Colon (tissue), 2 donors: Measurements from ENCODE around the gene TNN.
"Not testable (repeated sequence)": the region's sequence is repeated elsewhere in the genome, so short reads cannot be mapped to it uniquely, and the experiment has no call there.

Experiments used
- FAIRE-seq: peaks from 2 replicates; lab custom pipeline; 2012; peaks lifted over from hg19 to GRCh38; lab: Jason Lieb, UNC
- donor health status: control.
- donor health status: control.

The TNN gene, protein sequence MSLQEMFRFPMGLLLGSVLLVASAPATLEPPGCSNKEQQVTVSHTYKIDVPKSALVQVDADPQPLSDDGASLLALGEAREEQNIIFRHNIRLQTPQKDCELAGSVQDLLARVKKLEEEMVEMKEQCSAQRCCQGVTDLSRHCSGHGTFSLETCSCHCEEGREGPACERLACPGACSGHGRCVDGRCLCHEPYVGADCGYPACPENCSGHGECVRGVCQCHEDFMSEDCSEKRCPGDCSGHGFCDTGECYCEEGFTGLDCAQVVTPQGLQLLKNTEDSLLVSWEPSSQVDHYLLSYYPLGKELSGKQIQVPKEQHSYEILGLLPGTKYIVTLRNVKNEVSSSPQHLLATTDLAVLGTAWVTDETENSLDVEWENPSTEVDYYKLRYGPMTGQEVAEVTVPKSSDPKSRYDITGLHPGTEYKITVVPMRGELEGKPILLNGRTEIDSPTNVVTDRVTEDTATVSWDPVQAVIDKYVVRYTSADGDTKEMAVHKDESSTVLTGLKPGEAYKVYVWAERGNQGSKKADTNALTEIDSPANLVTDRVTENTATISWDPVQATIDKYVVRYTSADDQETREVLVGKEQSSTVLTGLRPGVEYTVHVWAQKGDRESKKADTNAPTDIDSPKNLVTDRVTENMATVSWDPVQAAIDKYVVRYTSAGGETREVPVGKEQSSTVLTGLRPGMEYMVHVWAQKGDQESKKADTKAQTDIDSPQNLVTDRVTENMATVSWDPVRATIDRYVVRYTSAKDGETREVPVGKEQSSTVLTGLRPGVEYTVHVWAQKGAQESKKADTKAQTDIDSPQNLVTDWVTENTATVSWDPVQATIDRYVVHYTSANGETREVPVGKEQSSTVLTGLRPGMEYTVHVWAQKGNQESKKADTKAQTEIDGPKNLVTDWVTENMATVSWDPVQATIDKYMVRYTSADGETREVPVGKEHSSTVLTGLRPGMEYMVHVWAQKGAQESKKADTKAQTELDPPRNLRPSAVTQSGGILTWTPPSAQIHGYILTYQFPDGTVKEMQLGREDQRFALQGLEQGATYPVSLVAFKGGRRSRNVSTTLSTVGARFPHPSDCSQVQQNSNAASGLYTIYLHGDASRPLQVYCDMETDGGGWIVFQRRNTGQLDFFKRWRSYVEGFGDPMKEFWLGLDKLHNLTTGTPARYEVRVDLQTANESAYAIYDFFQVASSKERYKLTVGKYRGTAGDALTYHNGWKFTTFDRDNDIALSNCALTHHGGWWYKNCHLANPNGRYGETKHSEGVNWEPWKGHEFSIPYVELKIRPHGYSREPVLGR (N-terminal part only)

DNA sequence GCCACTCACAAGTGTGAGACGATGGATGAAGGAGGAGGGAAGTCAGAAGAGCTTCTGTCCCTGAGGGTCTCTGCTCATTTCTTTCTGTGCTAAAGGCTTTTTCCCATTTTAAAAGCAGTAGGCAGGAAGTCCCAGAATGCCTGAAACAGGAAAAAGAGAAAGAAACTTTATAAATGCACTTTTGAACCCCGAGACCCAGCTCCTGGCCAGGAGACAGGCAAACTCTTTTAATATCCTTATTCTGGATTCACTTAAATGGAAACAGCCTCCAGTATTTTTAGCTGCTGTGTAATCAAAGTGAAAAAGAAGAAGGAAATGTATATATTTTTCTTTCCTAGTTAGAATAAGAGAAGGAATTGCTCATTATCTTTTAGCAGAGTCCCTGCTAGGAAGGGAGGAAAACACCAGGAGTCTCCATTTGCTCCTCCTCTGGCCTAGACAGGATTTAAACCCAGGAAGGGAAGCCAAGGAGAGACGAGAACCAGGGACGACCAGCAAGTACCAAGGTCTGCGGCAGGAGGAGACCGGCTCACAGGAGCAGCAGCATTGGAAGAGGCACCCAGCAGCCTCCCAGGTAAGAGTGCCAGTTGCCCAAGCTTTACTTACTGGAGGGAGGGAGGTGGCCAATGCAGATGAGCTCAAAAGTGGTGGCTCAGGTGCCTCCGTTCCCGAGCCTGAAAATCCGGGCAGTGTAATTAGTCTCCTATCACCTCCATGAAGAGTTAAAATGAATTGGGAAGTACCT lies at the start of gene TNN:
TSS of gene TNN (plus strand) at position 472 of the 745 bp plus-strand sequence. CDS start 9,586 bp downstream, outside the sequence.
- no peak for FAIRE-seq

DNA sequence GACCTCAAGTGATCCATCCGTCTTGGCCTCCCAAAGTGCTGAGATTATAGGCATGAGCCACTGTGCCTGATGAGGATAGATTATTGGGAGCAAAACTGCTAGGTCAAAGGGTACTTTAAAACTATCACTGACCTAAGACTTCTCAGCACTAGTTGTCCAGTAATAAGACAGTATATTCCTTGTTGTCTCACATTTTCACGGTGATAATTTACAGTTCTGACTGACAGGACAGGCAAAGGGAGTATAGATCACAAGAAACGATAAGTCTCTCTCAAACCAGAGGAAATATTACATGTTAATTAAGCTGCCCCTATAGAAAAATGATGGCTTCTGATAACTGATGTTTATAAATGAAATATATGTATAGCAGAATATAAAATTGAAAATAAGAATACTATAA lies 48.1 kb upstream of the TNN start:
- FAIRE-seq: no peak

DNA sequence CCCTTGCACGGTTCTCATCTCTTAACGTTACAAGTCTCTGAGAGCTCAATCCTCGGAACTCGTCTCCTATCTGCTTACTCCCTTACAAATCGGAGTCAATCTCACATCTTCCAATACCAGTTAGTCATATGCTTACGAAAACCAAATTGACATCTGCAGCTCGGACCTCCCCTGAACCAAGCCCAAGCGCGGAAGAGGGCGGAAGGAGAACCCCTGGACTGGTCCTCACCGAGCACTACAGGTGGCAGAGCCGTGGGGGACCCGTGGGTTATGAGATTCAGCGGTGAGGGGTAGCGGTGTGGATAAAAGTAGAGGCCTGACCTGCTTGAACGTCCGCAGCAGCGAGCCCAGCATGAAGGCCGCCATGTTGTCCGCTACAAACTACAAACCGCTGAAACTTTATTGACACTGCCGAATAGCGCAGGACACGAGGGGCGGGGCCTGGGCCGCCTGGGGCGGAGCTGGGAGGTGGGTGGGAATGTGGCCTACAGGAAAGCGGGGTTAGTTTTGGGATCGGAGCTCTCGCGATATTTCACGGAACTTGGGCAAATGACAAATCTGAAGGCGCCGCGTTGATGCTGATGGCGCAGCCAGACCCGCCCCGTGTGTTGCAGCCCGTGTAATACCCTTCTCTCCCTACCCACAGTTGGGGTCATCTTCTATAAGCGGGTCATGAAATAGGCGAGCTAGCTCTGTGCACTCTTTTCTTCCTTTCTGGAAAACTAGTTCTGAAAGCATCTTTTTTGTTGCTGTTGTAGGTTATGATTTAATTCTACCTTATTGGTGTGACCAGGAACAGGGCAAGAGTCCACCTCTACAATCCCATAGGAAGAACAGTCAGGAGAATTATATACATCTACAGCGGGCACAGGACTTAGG lies 44.4 kb upstream of the TNN start, which contains the start of gene MRPS14:
TSS of gene MRPS14 (minus strand) at position 383 of the 879 bp plus-strand sequence. CDS start at position 366, 17 bp downstream.
- FAIRE-seq: peak; percentile 36

DNA sequence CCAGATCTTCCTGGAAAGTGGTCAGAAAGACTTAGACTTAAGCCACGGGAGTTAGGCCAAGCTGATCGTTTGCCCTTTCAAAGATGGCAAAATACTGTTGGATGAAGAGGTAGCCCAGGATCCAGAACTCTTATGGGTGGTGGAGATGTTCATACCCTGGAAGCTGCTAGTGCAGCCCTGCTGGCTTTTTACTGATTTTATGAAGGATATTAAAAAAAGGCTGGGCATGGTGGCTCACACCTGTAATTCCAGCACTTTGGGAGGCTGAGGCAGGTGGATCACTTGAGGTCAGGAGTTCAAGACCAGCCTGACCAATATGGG lies 43.8 kb upstream of the TNN start:
- not testable (repeated sequence) for FAIRE-seq

DNA sequence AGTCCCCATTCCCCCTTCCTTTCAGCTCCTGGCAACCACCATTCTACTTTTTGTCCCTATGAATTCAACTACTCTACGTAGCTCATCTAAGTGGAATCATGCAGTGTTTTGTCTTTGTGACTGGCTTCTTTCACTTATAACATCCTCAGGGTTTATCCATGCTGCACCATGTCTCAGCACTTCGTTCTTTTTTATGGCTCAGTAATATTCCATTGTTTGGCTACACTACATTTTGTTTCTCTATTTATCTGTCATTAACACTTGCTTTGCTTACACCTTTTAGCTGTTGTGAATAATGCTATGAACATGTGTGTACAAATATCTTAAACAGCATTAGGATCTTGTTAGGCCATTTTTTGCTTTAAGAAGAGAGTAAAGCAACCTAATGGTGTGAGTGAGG lies 42.9 kb upstream of the TNN start:
- FAIRE-seq: no peak

DNA sequence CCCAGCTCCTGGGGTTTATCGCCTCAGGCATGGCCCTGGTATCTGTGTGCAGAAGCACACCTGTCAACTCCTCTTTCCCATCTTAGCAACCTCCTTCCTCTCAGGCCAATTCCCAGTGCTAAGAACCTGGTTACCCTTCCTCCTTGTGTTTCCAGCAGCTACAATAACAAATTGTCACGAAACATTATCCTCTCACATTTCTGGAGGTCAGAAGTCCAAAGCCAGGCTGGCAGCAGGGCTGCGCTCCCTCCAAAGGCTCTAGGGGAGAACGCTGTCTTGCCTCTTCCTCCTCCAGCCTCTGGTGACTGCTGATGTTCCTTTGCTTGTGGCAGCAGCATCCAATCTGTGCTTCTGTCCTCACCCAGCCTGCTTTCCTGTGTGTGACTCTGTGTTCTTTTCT lies 33.7 kb upstream of the TNN start:
- FAIRE-seq: no peak

DNA sequence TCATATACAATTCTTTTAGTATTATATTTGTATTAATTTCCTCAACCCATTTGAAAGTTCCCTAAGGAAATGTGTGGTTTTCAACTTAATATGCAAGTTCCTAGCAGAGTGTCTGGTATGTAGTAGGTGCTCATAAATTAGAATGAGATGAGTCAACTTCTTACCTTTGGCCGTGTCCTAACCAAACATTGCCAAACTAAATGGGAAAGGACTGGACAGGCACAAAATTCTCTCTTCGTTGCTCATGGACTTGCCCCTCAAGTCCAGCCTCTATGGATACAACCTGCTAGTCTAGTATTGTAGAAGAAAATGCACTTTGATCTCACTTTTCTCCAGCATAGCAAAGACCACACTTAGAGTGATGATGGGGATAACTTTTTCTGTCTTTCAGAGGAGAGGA lies 32.9 kb upstream of the TNN start:
- FAIRE-seq: no peak

DNA sequence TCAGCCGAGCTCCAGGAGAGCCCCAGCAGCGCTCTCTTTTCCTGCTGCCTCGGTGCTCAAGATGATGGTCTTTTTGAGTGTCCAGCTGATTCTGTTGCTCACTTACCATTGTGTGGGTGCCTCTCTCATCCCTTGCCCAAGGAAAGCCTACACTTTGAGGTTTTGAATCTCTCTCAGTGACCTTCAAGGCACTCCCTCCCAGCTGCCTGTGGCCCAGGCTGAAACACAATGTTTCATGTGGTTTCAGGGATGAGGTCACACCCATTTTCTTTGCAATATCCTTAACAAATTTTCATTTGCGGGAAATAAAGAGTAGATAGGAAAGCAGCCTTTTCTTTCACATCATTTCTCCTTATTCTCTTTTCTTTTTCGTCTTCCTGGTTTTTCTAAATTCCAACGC lies 31.8 kb upstream of the TNN start:
- FAIRE-seq: no peak

DNA sequence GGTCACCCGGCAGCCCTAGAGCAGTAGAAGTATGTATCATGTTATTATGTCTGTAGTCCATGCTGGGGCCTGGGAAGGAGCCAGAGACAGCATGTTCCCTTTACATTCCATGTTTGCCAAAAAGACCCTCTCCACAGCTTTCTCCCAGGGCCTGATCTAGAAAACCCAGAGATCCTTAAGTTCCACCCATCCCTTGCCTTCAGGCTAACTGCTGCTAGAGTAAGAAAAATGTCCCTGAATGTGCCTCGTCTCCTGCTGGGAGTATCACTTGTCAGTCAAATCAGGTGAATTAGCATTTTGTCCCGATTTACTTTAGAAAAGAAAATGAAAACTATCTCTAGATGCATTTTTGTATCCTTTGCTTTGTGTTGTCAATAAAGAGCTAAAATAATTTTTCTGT lies 31.2 kb upstream of the TNN start:
- no peak for FAIRE-seq

DNA sequence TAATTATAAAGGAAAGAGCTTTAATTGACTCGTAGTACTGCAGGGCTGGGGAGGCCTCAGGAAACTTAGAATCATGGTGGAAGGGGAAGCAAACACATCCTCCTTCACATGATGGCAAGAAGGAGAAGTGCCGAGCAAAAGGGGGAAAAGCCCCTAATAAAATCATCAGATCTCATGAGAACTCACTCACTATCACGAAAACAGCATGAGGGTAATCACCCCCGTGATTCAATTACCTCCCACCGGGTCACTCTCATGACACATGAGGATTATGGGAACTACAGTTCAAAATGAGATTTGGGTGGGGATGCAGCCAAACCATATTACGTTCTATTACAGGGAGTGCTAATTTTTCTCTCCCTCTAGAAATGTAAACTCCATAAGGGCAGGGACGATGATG lies 30.2 kb upstream of the TNN start:
- FAIRE-seq: no peak

DNA sequence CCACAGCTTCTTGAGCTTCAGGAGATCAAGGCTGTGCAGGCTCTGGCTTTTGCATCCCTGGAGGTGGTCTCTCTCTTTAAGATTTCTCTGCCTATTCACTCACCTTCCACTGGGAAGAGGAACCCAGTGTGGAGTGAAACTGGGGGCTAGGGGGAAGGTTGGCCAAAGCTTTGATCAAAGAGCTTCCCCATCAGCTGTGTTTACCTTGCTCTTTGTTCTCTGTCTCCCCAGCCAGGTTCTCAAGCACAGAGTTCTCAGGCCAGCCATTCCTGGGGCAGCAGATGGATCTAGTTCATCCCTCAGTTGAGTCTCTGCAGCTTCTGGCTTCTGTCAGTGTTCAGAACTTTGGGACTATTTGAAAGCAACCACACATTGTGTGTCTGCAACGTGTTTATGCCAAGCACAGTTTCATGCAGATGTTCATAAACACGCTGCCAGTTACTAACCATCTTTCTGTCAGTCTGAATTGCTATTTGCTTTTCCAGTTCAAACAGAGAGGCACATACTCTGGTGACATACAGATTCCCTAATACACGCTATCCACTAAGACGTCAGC lies 27.2 kb upstream of the TNN start:
- no peak for FAIRE-seq

DNA sequence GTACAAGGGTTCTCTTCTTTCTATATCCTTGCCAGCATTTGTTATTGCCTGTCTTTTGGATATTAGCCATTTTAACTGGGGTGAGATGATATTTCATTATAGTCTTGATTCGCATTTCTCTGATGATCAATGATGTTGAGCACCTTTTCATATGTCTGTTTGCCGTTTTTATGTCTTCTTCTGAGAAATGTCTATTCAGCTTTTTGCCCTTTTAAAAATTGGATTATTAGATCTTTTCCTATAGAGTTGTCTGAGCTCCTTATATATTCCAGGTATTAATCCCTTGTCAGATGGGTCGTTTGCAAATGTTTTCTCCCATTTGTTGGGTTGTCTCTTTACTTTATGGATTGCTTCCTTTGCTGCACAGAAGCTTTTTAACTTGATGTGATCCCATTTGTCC lies 25.0 kb upstream of the TNN start:
- no peak for FAIRE-seq

DNA sequence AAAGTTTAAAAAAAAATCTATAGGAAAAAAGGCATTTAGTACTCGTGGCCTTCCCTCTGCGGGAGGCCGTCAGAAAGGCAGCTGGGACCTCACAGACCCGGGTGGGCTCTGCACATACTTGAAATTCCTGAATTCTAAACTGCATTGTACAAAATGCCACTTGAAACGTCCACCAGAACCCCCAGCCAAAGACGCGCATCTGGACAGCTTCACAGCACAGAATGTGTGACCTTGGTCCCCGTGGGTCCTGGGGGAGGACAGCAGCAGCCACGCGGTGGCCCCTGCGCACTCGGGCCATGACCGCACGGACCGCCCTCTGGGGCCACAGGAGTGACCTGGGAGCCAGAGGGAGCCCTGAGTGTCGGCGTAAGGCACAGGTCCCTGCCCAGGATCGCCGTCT lies 23.8 kb upstream of the TNN start:
- FAIRE-seq: no peak

DNA sequence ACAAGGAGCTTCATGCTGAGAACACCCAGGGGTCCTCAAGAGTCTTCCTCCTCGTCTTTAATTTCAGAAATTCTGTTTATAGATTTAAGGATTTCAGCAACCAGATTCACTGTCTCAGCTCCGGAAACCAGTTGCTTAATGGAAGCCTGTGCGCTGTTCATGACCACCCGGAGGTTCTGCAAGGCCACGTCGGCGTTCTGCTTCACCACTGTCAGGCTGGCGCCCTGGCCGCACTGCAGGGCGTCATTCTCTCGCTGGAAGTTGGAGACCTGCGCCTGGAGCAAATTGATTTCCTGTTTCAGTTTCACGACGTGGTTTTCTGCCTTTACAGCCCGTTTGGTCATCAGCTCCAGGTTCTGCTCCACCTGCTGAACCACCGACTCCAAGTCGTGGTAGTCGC lies 23.0 kb upstream of the TNN start:
- FAIRE-seq: not testable (repeated sequence)

DNA sequence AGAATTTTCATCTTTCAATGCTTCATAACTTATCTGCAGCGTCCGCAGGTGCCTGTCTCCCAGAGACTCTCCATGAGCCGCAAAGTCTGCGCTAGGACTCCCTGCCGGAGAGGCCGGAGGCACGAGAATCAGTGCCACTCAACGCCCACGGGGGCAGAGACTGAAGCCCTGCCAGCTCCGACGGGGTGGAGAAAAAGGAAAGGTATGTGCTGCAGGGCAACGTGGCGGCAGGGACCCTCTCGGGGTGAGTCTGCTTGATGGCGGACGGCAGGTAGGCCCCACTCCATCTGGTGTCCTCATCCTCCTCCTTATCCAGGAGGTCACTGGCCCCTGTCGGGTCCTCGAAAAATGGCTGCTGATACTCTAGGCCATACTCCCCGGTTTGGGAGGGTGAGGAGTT lies 22.5 kb upstream of the TNN start:
- no peak for FAIRE-seq

DNA sequence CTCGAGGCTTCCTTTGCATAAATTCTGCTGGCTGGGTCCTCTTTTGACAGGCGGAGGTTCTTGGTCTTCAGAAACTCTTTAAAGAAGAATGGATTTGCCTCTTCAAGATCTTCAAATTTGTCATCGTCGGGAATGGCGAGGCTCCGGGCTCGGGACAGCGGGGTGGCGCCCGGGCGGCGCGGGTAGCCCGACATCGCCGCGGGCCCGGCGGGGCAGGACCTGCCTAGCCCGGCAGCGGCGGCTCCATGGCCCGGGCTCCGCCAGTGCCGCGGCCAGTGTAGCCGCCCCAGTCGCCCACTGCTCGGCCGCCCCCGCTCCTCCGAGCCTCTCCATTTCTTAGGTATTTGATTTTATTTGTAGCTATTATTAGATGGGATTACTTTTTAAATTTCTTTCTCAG lies 22.1 kb upstream of the TNN start:
- no peak for FAIRE-seq

DNA sequence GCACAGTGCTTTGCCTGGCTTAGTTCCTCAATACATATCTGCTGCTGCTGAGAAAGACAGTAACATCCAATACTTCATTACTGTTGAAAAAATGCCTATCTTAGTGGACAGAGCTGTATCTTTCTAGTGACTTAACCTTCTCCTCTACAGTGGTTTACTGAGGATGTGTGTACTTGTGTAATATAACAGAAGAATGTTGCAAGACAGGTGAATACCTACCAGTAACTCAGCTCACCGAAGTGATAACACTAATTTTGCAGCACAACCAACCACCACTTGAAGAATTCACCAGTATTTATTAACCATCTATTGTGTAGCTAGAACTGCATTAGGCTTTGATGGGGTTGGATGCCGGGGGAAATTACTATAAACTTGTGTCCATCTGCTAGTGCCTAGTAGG lies 16.6 kb upstream of the TNN start:
- FAIRE-seq: no peak

DNA sequence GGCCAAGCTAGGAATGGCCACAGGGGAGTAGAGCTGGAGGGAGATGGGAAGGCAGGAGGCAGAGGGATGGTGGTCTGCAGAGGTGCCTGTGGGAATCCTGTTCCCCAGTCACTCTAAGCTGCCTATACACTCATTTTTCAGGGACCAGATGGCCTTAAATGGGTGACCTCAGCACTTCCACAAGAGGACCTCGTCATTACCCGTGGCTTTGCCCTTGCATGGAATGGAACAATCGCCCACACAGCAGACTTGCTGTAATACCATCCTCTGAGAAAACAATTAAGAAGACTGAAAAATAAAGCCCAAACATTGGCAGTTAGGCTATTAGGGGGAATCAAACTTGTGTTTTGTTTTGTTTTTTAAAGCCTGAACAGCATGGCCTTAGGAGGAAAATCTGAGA lies 12.9 kb upstream of the TNN start:
- no peak for FAIRE-seq

DNA sequence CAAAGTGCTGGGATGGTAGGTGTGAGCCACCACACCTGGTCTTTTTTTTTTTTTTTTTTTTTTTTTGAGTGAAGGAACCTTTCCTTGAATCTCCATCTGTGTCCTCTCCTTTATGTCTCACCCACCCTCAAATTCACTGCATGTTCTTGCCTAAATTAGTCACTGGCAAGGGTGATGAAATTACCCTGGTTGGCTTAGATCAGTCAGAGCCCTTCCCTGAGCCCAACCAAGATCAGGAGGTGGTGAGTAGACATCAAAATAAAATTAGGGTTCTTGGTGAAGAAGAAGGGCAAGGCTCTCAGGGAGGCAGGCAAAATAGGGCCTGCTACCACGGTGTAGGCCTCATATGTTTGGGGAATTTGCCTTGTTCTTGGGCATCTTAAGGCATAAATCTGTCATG lies 5.3 kb upstream of the TNN start:
- no peak for FAIRE-seq

DNA sequence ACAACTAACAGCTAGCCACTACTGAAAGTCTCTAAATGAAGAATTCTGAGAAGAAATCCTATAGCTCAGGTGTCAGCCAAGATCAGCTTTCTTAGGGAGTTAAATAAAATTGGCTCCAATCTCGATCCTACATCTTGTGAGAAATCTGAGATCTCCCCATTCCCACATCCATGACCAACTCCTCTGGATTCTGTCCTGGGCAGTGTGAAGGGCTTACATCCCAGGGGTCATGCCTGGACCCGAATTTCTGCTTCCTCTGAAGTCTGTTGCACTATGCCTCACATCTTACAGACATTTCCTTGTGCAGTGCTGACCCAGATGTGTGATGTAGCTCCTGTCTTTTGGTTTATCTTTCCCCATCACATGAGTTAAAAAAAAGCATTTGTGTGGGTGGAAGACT lies 4.8 kb upstream of the TNN start:
- no peak for FAIRE-seq

DNA sequence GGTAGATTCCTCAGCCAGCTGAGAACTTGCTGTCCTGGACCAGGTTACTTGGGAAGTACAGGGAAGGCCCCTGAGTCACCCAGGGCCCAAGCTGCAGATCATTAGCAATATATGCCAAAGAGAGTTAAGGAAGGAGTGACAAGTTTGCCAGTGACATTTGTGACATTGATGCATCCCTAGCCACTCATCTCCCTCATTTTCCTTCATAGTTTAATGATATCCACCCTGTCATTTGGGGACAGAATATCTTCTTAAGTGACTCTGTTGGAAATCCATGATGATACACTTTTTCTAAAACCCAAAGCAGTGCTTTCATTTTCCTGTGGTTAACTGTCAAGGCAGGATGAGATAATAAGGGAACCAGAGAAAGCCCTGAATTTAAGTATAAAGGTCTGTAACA lies 3.2 kb downstream of the TNN start:
- no peak for FAIRE-seq
